Measurements from ENCODE around the gene CDK14. TPM values are rescaled to one million over a fixed set of nuclear protein-coding genes. Genes with fewer than 3 reads are reported as not detected.

The CDK14 gene
- total and polyA plus RNA-seq, 2 of the 8 experiments (the other 6 are each of a cell fraction or from before 2014, with no cell fraction given): 5.5 to 47.3 TPM

- no peak overlapping the region for H4K5ac ChIP-seq (ENCODE audit: insufficient read length, low read depth, low read length)
- H2BK12ac ChIP-seq (ENCODE audit: low read depth, low read length): no peak overlapping the region
- CTCF ChIA-PET (ENCODE audit: partially characterized antibody): interaction anchor here (0.7 to 1.4 kb wide), 2 partner anchors 20 to 24 kb away, joined by 3 read pairs; no protein-coding TSS in a partner anchor
- no peak for DNase-seq (ENCODE audit: low read depth in 1 of 2, low spot score in 2 of 2)
- peaks cover 0 to 5% of the 10 kb centered on the region in 2 experiments; a peak in 1 of 4 replicates for H3K9me3 ChIP-seq (ENCODE audit: insufficient read depth in 2 of 2, low read depth in 1 of 2, low read length in 1 of 2)
- no peak overlapping the region for H3K56ac ChIP-seq (replicated peaks; ENCODE audit: insufficient read length, low read depth, low read length)
- H3K4me3 ChIP-seq (ENCODE audit: extremely low read depth in 1 of 4, insufficient read depth in 2 of 4, low read depth in 3 of 4, low read length in 4 of 4): no peak overlapping the region
- H4K20me1 ChIP-seq (replicated peaks in 1 of 2; ENCODE audit: control insufficient read depth in 1 of 2, insufficient read depth in 2 of 2, low read length in 2 of 2): no peaks in the 10 kb centered on the region
- no peak overlapping the region for H3K4ac ChIP-seq (replicated peaks; ENCODE audit: insufficient read length, low read depth, low read length)
- H3K4me2 ChIP-seq (ENCODE audit: insufficient read depth in 1 of 2, low read depth in 2 of 2, low read length in 2 of 2): no peak overlapping the region
- no peak overlapping the region for H2BK120ac ChIP-seq (replicated peaks; ENCODE audit: low read depth, low read length)
- peaks cover 0 to 8% (median 2%) of the 10 kb centered on the region in 4 experiments; a peak in 3 of 7 replicates for H3K4me1 ChIP-seq (replicated peaks in 1 of 4; ENCODE audit: control insufficient read depth in 3 of 4, insufficient read depth in 4 of 4, low read length in 3 of 4)
- H3K79me2 ChIP-seq (ENCODE audit: control insufficient read depth in 1 of 2, insufficient read depth in 2 of 2, low read length in 2 of 2): no peaks in the 10 kb centered on the region
- WGBS, 2 experiments (ENCODE audit: extremely low coverage in 1 of 2, insufficient coverage in 1 of 2, insufficient read length in 1 of 2, insufficient replicate concordance in 2 of 2, low coverage in 1 of 2, low lambda C conversion rate in 2 of 2, missing lambda C conversion rate in 1 of 2): 96% methylated on average over 2 of the region's 2 CpGs; no CpG with 5 or more reads in 1 of the 2 experiments
- no peak overlapping the region for H4K8ac ChIP-seq (ENCODE audit: extremely low read depth, insufficient read depth, low read length)
- H2BK20ac ChIP-seq (ENCODE audit: low read length): no peak overlapping the region
- no peak for FAIRE-seq
- H3K79me1 ChIP-seq (ENCODE audit: low read depth, low read length): no peaks in the 10 kb centered on the region
- H3K14ac ChIP-seq (ENCODE audit: insufficient read length): no peak overlapping the region
- H2AFZ ChIP-seq (ENCODE audit: low read length): no peak overlapping the region
- H3K23ac ChIP-seq (ENCODE audit: insufficient read length): no peak overlapping the region
- H3K18ac ChIP-seq (ENCODE audit: extremely low read depth, low read length): no peak overlapping the region
- POLR2A ChIA-PET (ENCODE audit: partially characterized antibody): no interaction called here
- H3K27me3 ChIP-seq (replicated peaks in 1 of 4; ENCODE audit: control insufficient read depth in 3 of 4, extremely low read depth in 1 of 4, insufficient read depth in 3 of 4, low read length in 3 of 4): no peaks in the 10 kb centered on the region
- H3K9ac ChIP-seq (replicated peaks in 1 of 4; ENCODE audit: extremely low read depth in 1 of 4, low read depth in 3 of 4, low read length in 3 of 4): no peak overlapping the region
- no peak overlapping the region for H2BK5ac ChIP-seq (ENCODE audit: low read depth, low read length)
- no peak overlapping the region for H2AK5ac ChIP-seq (ENCODE audit: low read depth, low read length)
- no peaks in the 10 kb centered on the region for H3K36me3 ChIP-seq (ENCODE audit: control insufficient read depth in 2 of 4, insufficient read depth in 4 of 4, low read length in 3 of 4)
- H3K27ac ChIP-seq (ENCODE audit: low read depth, low read length): no peak overlapping the region
- no peak overlapping the region for H4K91ac ChIP-seq (replicated peaks; ENCODE audit: insufficient read length, low read length)
- H2BK15ac ChIP-seq (ENCODE audit: low read length): no peak overlapping the region
- H3K23me2 ChIP-seq (ENCODE audit: low read depth, low read length): no peaks in the 10 kb centered on the region
- TF ChIP-seq TCF12 (IDR thresholded peaks at IDR 0.05; ENCODE audit: low read depth, low read length): no peak
- TF ChIP-seq GTF2F1 (IDR thresholded peaks at IDR 0.05; ENCODE audit: borderline replicate concordance, low read depth, low read length): no peak
- TF ChIP-seq HDAC6 (IDR thresholded peaks at IDR 0.05; ENCODE audit: low read depth, low read length): no peak
- no peak for TF ChIP-seq RAD21 (IDR thresholded peaks at IDR 0.05 in 1 of 2, conservative IDR thresholded peaks at IDR 0.05 in 1 of 2; ENCODE audit: low read depth in 2 of 2, low read length in 2 of 2)
- TF ChIP-seq TAF7 (optimal IDR thresholded peaks at IDR 0.05; ENCODE audit: borderline replicate concordance, low read depth, low read length): no peak
- TF ChIP-seq HDAC2 (IDR thresholded peaks at IDR 0.05; ENCODE audit: borderline replicate concordance in 1 of 2, low read depth in 2 of 2, low read length in 2 of 2): no peak
- no peak for TF ChIP-seq SP2 (IDR thresholded peaks at IDR 0.05; ENCODE audit: low read length)
- no peak for TF ChIP-seq CEBPB (IDR thresholded peaks at IDR 0.05; ENCODE audit: low read depth, low read length)
- TF ChIP-seq MAX (IDR thresholded peaks at IDR 0.05): no peak
- TF ChIP-seq RFX5 (IDR thresholded peaks at IDR 0.05; ENCODE audit: borderline replicate concordance, low read depth, low read length): no peak
- TF ChIP-seq POLR2A (IDR thresholded peaks at IDR 0.05; ENCODE audit: control extremely low read depth in 1 of 2, low read depth in 2 of 2, low read length in 2 of 2): no peak
- no peak for TF ChIP-seq NANOG (IDR thresholded peaks at IDR 0.05; ENCODE audit: insufficient read depth, low read depth, low read length, poor library complexity, severe bottlenecking)
- TF ChIP-seq SP1 (IDR thresholded peaks at IDR 0.05; ENCODE audit: low read depth, low read length): no peak
- no peak for TF ChIP-seq JUN (IDR thresholded peaks at IDR 0.05; ENCODE audit: low read depth, low read length)
Measured at GRCh38 chr7:91062713-91063112, 466.6 kb downstream of the CDK14 start.
